Measurements from ENCODE around the gene TMC1. TPM values are rescaled to one million over a fixed set of nuclear protein-coding genes. Genes with fewer than 3 reads are reported as not detected.
"Not testable (repeated sequence)": the region's sequence is repeated elsewhere in the genome, so short reads cannot be mapped to it uniquely, and the experiment has no call there.

TMC1 gene
- total RNA-seq, 2 experiments from 2014 or later, result not detected

DNA sequence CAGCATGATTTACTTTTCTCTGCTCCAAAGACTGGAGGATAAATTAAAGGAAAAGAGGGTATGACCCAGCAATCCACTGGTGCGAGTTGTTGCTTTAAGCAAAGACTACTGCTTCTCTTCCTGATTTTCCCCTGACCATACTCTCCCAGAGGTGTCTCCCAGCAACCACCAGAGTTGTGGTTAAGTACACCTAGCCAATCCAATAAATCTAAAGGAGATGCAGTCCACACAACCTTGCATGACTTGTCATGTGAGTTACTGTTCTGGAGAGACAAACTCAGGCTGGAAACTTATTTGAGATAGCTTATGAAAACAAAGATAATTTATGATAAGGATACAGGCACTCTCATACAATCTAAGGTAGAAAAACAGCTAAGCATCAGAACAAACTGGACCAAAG is 11.9 kb downstream of the TMC1 start:
- Mint-ChIP-seq H3K4me3 (no peak overlapping the region), H3K36me3 (ENCODE audit: low read depth) (peaks cover 2% of the 10 kb centered on the region), H3K9me3 (peaks cover 12% of the 10 kb centered on the region), H3K27ac (no peak overlapping the region), H3K27me3 (peaks cover 4% of the 10 kb centered on the region), H3K4me1 (peaks cover 8% of the 10 kb centered on the region)
- POLR2A ChIA-PET, result no interaction called here
- DNase-seq, result no peak
- CTCF ChIA-PET, result interaction anchor here (1.0 kb wide), 1 partner anchor 9 kb away, joined by 3 read pairs; no protein-coding TSS in a partner anchor

DNA sequence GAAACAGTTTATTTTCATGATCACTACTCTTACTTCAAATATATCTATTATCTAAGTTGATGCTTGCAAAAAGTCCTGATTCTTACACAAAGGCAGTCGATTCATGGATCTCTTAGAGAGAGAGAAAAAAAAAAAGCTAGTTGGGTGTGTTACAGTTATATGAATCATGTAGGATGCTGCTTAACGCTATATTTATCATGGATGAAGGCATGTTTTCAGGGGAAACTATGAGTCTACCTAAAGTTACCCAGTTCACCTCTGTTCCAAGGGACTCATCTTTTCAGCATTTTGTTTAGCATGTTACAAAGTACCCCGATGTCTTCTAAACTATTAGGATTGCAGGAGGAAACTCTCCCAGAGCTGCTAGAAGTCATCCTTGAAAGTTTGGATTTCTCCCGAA is 13.5 kb downstream of the TMC1 start:
- H3K4me1 Mint-ChIP-seq, result peaks cover 2% of the 10 kb centered on the region
- H3K9me3 Mint-ChIP-seq, result peaks cover 15% of the 10 kb centered on the region
- no peak overlapping the region for H3K27ac Mint-ChIP-seq
- H3K36me3 Mint-ChIP-seq (ENCODE audit: low read depth), result no peaks in the 10 kb centered on the region
- no peak overlapping the region for H3K4me3 Mint-ChIP-seq
- H3K27me3 Mint-ChIP-seq, result peaks cover 4% of the 10 kb centered on the region
- DNase-seq, result no peak
- ChIA-PET POLR2A (no interaction called here), CTCF (interaction anchor here (1.0 kb wide), 1 partner anchor 9 kb away, joined by 4 read pairs; no protein-coding TSS in a partner anchor)

GRCh38 chr9:72537011-72537545 is 15.7 kb downstream of the TMC1 start:
- H3K36me3 Mint-ChIP-seq (ENCODE audit: low read depth), result no peaks in the 10 kb centered on the region
- DNase-seq, result no peak
- H3K9me3 Mint-ChIP-seq, result peaks cover 16% of the 10 kb centered on the region
- ChIA-PET CTCF (interaction anchor here (0.9 kb wide), 1 partner anchor 39 kb away, joined by 3 read pairs; no protein-coding TSS in a partner anchor), POLR2A (no interaction called here)
- no peak overlapping the region for H3K4me3 Mint-ChIP-seq
- H3K27me3 Mint-ChIP-seq, result peaks cover 4% of the 10 kb centered on the region
- no peak overlapping the region for H3K27ac Mint-ChIP-seq
- peaks cover 10% of the 10 kb centered on the region for H3K4me1 Mint-ChIP-seq

GRCh38 chr9:72537671-72538070 is 16.3 kb downstream of the TMC1 start:
- H3K36me3 Mint-ChIP-seq (ENCODE audit: low read depth), result no peaks in the 10 kb centered on the region
- ChIA-PET POLR2A (interaction anchor here (0.6 kb wide), 1 partner anchor 8 kb away, joined by 3 read pairs; no protein-coding TSS in a partner anchor), CTCF (interaction anchor here (0.9 kb wide), 1 partner anchor 39 kb away, joined by 3 read pairs; no protein-coding TSS in a partner anchor)
- no peak overlapping the region for H3K4me3 Mint-ChIP-seq
- H3K9me3 Mint-ChIP-seq, result peaks cover 16% of the 10 kb centered on the region
- H3K27ac Mint-ChIP-seq, result no peak overlapping the region
- H3K4me1 Mint-ChIP-seq, result peaks cover 12% of the 10 kb centered on the region
- H3K27me3 Mint-ChIP-seq, result peaks cover 4% of the 10 kb centered on the region
- no peak for DNase-seq

GRCh38 chr9:72538921-72539702 is 17.7 kb downstream of the TMC1 start:
- Mint-ChIP-seq H3K27ac (no peak overlapping the region), H3K27me3 (peaks cover 3% of the 10 kb centered on the region), H3K9me3 (peaks cover 16% of the 10 kb centered on the region), H3K4me1 (peaks cover 15% of the 10 kb centered on the region), H3K36me3 (ENCODE audit: low read depth) (no peaks in the 10 kb centered on the region), H3K4me3 (no peak overlapping the region)
- CTCF ChIA-PET, result no interaction called here
- no peak for DNase-seq
- POLR2A ChIA-PET, result no interaction called here

DNA sequence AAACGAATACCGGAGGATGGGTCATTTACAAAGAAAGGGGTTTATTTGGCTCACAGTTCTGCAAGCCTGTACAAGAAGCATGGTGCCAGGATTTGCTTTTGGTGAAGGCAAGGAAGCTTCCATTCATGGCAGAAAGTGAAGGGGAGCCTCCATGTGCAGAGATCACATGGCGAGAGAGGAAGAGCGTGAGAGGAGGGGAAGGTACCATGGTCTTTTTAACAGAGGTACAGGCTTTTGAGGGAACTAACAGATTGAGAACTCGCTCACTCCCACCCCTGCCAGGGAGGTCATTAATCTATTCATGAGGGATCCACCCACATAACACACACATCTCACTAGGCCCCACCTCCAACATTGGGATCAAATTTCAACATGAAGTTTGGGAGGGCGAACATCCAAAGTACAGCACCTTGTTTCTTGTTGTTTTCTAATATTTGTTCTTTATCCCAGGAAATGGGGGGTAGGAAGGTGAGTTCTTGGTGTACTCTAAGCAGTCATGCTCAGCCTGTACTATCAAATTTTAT is 18.5 kb downstream of the TMC1 start:
- Mint-ChIP-seq H3K4me1 (peaks cover 15% of the 10 kb centered on the region), H3K9me3 (peaks cover 16% of the 10 kb centered on the region), H3K27me3 (peaks cover 2% of the 10 kb centered on the region), H3K4me3 (no peak overlapping the region), H3K27ac (no peak overlapping the region), H3K36me3 (ENCODE audit: low read depth) (no peaks in the 10 kb centered on the region)
- DNase-seq, result no peak
- CTCF ChIA-PET, result interaction anchor here (1.7 kb wide), 1 partner anchor 38 kb away, joined by 4 read pairs; no protein-coding TSS in a partner anchor
- POLR2A ChIA-PET, result no interaction called here

DNA sequence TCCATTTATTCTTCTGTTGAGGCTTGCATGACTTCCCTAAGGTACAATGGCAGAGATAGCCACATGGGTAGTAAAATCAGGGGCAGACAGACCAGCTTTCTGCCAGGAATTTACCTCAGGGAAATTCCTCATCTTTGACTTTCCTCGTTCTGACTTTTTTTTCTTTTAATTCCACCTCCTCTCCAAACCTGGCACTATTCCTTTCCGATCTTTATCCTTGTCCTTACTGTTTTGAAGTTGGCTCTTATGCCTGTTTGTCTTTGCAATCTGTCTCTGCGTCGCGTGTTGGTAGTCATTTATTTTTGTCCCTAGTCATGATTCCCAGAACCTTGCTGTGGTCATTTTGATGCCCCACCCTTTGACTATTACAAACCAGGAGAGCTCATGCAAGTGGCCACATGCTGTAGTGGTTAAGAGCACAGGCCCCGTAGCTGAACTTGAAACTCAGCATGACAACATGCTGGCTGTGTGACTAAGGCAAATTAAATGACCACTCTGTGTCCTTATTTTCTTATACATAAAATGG is 19.0 kb downstream of the TMC1 start:
- Mint-ChIP-seq H3K4me1 (peaks cover 15% of the 10 kb centered on the region), H3K36me3 (ENCODE audit: low read depth) (no peaks in the 10 kb centered on the region)

GRCh38 chr9:72542537-72542833 is 21.1 kb downstream of the TMC1 start:
- DNase-seq; H3K27ac Mint-ChIP-seq; H3K36me3 Mint-ChIP-seq (ENCODE audit: low read depth); H3K27me3 Mint-ChIP-seq; POLR2A ChIA-PET; H3K9me3 Mint-ChIP-seq; H3K4me3 Mint-ChIP-seq: not testable (repeated sequence)
- CTCF ChIA-PET, result interaction anchor here (0.7 to 1.2 kb wide), 3 partner anchors 10 to 375 kb away, joined by 3 to 4 read pairs (median 3); no protein-coding TSS in a partner anchor
- peaks cover 15% of the 10 kb centered on the region for H3K4me1 Mint-ChIP-seq

More for the DNA sequence above, 19.0 kb downstream of the TMC1 start:
- POLR2A ChIA-PET, result no interaction called here
- no peak overlapping the region for H3K27ac Mint-ChIP-seq
- no peak overlapping the region for H3K4me3 Mint-ChIP-seq
- no peaks in the 10 kb centered on the region for H3K27me3 Mint-ChIP-seq
- no peak for DNase-seq
- CTCF ChIA-PET, result interaction anchor here (1.0 to 1.7 kb wide), 2 partner anchors 9 to 39 kb away, joined by 4 read pairs; no protein-coding TSS in a partner anchor
- peaks cover 16% of the 10 kb centered on the region for H3K9me3 Mint-ChIP-seq

GRCh38 chr9:72542917-72543316 is 21.5 kb downstream of the TMC1 start:
- no peak overlapping the region for H3K4me3 Mint-ChIP-seq
- H3K27ac Mint-ChIP-seq, result no peak overlapping the region
- DNase-seq, result no peak
- H3K4me1 Mint-ChIP-seq, result peaks cover 15% of the 10 kb centered on the region
- H3K36me3 Mint-ChIP-seq (ENCODE audit: low read depth), result no peaks in the 10 kb centered on the region
- H3K9me3 Mint-ChIP-seq, result peaks cover 7% of the 10 kb centered on the region
- ChIA-PET POLR2A (no interaction called here), CTCF (interaction anchor here (1.2 kb wide), 2 partner anchors 8 to 10 kb away, joined by 3 to 4 read pairs; no protein-coding TSS in a partner anchor)
- H3K27me3 Mint-ChIP-seq, result peaks cover 5% of the 10 kb centered on the region

GRCh38 chr9:72551306-72551705 is 29.9 kb downstream of the TMC1 start:
- POLR2A ChIA-PET, result no interaction called here

GRCh38 chr9:72552356-72552755 is 30.9 kb downstream of the TMC1 start:
- Mint-ChIP-seq H3K4me3 (no peak overlapping the region), H3K9me3 (no peaks in the 10 kb centered on the region), H3K27ac (no peak overlapping the region), H3K4me1 (peaks cover 1% of the 10 kb centered on the region), H3K36me3 (ENCODE audit: low read depth) (no peaks in the 10 kb centered on the region), H3K27me3 (peaks cover 5% of the 10 kb centered on the region)
- ChIA-PET POLR2A (no interaction called here), CTCF (no interaction called here)
- no peak for DNase-seq

More at GRCh38 chr9:72551306-72551705, 29.9 kb downstream of the TMC1 start:
- no peak overlapping the region for H3K4me3 Mint-ChIP-seq
- CTCF ChIA-PET, result no interaction called here
- peaks cover 5% of the 10 kb centered on the region for H3K27me3 Mint-ChIP-seq
- no peak for DNase-seq
- H3K27ac Mint-ChIP-seq, result no peak overlapping the region
- no peaks in the 10 kb centered on the region for H3K36me3 Mint-ChIP-seq (ENCODE audit: low read depth)
- H3K4me1 Mint-ChIP-seq, result no peaks in the 10 kb centered on the region
- no peaks in the 10 kb centered on the region for H3K9me3 Mint-ChIP-seq

DNA sequence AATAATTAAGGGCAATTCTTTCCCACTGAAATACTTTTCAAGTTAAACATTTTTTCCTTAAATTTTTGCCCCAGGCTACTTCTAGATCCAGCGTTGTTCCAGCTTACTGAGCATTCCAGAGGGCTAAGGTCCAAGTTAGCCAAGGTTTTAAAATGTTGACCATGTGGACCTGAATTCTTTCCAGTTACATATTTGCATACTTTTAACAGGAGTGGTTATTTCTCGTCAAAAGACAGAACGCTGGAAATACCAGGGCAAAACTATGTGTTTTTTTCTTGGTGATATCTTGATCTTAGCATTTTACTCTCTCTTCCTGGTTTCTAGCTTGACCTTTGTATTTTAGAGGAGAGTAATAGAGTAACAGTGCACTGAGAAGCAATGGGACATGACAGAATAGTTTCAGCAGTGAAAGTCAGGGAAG is 32.8 kb downstream of the TMC1 start:
- no peak for DNase-seq
- no peak overlapping the region for H3K4me3 Mint-ChIP-seq
- H3K27ac Mint-ChIP-seq, result no peak overlapping the region
- H3K36me3 Mint-ChIP-seq (ENCODE audit: low read depth), result no peaks in the 10 kb centered on the region
- no peaks in the 10 kb centered on the region for H3K27me3 Mint-ChIP-seq
- ChIA-PET POLR2A (no interaction called here), CTCF (interaction anchor here (1.1 kb wide), 3 partner anchors 11 to 59 kb away, joined by 3 to 4 read pairs (median 3); no protein-coding TSS in a partner anchor)
- no peaks in the 10 kb centered on the region for H3K9me3 Mint-ChIP-seq
- H3K4me1 Mint-ChIP-seq, result peaks cover 12% of the 10 kb centered on the region

GRCh38 chr9:72557549-72557948 is 36.1 kb downstream of the TMC1 start:
- H3K27ac Mint-ChIP-seq, result peak overlapping the region; percentile 13
- H3K4me3 Mint-ChIP-seq, result no peak overlapping the region
- ChIA-PET POLR2A (interaction anchor here (0.6 kb wide), 1 partner anchor 167 kb away, joined by 7 read pairs; no protein-coding TSS in a partner anchor), CTCF (interaction anchor here (1.0 kb wide), 1 partner anchor 32 kb away, joined by 3 read pairs; no protein-coding TSS in a partner anchor)
- peak; percentile 7 for DNase-seq
- H3K4me1 Mint-ChIP-seq, result peaks cover 12% of the 10 kb centered on the region
- no peaks in the 10 kb centered on the region for H3K27me3 Mint-ChIP-seq
- H3K36me3 Mint-ChIP-seq (ENCODE audit: low read depth), result no peaks in the 10 kb centered on the region
- no peaks in the 10 kb centered on the region for H3K9me3 Mint-ChIP-seq

All from activated CD4-positive, alpha-beta T cell treated with anti-CD3 and anti-CD28 coated beads, Interleukin-2, amount 10 ng/mL, durations not matched to agents 7 days and 5 days (primary cell).